Left colon (tissue), 2 donors: ENCODE results near the gene PKHD1. TPM values are rescaled to one million over a fixed set of nuclear protein-coding genes. Genes with fewer than 3 reads are reported as not detected.

Experiments
- ATAC-seq: fragments of 200-7000 bp; cut with Tn5 transposase; one replicate; pipeline ENCODE4 v1.9.1; 2020; ENCODE audit warnings: mild to moderate bottlenecking, moderate library complexity
- DNase-seq, 2 donors: peaks; one replicate each; pipeline ENCODE4 v3.0.0-alpha.2; 2020
- intact Hi-C, 2 donors: fragments of 100-400 bp; cut with DNase I in 1 of 2; cut with micrococcal nuclease in 1 of 2; formaldehyde crosslinking; loops; one replicate each; pipeline versions ENCODE4 v1.11.2 to v1.14.0; 2022; cut with DNase I, micrococcal nuclease
- total RNA-seq, 2 donors: library from RNA; stranded (reverse); fragmentation: NEBNext Ultra II Directional; extraction: Animal tissue kit (Norgen Biotek cat#: 25700); gene quantifications; one replicate each; pipeline ENCODE4 v1.2.1, GENCODE V29; 2021
- donor health status: DM: no; HTN: no; CAD: no.
- donor health status: DM: yes; HTN: yes; CAD: no.

PKHD1 gene
- total RNA-seq, 2 donors from 2014 or later, result 0.12 to 0.20 TPM

GRCh38 chr6:51620971-51621370, 466.4 kb downstream of the PKHD1 start:
- intact Hi-C loops, result no loop called here
- no peak for DNase-seq
- ATAC-seq, result no peak

DNA sequence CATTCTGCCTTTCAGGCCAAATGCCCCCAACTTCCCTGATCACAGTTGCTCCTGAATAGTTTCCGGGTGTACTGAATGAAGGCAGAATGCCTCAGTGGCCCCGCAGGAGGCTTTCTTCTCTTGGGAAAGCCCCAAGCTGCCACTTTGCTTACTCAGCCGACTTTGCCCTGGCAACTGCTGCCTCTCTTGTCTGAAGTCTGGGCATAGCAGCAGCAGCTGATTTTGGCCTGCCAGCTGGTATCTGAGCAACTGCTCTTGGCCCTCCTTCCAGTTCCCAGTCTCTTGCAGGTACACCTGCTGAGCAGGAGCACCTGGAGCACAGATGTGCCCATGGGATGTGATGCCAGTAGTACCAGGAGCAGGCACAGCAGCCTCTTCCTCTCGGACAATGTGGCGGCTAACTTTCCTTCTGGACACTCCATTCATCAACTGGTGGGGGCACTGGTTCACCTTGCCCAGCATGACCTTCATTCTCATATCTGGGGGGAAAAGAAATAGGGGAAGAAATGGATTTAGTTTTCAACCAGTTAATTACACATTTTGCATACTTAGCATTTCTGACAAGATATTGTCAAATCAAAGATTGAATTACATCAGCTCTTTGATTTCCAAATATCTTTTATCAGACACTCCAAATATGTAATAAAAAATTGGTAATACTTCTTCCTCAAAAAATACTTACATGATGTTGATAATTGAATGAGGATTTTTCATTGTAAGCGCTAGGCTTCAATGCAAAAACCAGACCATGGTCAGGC, 468.2 kb downstream of the PKHD1 start:
- intact Hi-C loops, result no loop called here
- ATAC-seq (no peak), DNase-seq (no peak)

DNA sequence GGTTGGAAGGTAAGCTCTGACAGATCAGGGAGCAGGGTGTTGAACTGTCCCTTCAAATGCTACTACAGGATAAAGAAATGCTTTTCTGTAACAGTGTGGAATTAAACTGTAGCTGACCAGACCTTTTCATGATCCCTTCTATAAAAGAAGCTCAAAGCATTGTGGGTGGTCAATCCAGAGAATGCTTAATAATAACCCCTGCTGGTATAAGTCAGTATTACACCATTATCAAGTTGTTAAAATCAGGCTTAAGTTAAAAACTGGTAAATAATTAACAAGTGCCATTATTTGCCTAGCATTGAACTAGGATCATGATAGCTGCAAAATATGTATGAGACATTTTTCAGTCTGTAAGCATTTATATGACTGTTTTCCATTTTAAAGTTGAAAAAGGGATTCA, 468.9 kb downstream of the PKHD1 start:
- intact Hi-C loops, result no loop called here
- ATAC-seq (no peak), DNase-seq (no peak)

DNA sequence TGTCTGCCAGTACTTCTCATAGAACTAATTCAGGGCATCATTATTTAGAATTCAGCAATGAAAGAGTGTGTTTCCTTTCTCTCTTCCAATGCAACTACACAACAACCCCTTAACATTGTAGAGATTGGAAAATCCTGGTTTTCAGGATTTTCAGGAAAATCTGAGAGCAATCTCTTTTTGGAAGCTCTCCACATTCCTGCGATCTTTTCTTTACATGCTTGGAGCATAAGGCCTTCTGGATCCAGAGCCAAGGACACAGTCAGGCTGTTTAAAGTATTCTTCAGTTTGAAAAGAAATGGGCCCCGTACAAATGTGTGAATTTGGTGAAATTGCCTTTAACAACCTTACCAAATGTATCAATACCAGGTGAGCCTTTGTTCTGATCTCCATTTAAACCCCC, 469.7 kb downstream of the PKHD1 start:
- ATAC-seq (no peak), DNase-seq (no peak)
- intact Hi-C loops, result no loop called here

DNA sequence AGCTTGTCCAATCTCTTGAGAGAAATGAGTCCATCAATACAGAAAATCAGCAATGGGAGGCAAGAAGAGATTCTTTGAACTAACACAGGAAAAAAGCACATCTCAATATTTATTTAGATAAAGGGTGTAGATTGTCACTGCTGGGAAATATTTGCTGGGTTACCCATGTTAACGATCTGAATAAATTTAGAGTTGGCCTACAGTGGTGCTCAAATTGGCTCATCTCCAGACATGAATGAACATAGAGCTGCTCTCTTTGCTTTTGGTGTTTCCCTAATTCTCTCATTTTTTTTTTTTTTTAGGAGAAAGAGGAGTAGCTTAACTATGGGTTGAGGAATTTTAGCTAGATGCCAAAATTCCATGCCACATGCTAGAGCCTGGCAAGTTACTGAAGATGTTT, 471.2 kb downstream of the PKHD1 start:
- no peak for DNase-seq
- no peak for ATAC-seq
- intact Hi-C loops, result no loop called here

- intact Hi-C loops, result no loop called here
- ATAC-seq, result no peak
- DNase-seq, result no peak
Measured at GRCh38 chr6:51614725-51615124, 472.7 kb downstream of the PKHD1 start.

- DNase-seq (no peak), ATAC-seq (peak; percentile 80)
- intact Hi-C loops, result no loop called here
Measured at GRCh38 chr6:51613558-51613957, 473.9 kb downstream of the PKHD1 start.

DNA sequence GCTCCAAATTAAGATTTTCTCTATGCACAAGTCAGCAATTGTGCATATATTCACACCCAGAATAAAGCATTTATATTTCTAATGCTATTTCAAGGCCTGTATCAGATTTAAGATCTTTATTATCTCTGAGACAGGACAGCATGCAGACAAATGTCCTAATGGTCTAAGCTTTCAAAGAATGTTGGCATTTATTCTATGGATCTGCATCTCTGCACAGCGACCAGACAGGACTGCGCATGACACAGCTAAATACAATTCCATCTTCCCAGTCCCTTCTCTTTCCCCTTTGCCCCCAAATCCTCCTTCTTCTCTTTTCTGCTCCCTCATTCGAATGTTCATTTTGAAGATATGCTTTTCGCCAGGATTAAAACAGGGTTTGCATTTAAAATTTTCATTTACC, 478.5 kb downstream of the PKHD1 start:
- ATAC-seq (no peak), DNase-seq (no peak)
- intact Hi-C loops, result no loop called here

DNA sequence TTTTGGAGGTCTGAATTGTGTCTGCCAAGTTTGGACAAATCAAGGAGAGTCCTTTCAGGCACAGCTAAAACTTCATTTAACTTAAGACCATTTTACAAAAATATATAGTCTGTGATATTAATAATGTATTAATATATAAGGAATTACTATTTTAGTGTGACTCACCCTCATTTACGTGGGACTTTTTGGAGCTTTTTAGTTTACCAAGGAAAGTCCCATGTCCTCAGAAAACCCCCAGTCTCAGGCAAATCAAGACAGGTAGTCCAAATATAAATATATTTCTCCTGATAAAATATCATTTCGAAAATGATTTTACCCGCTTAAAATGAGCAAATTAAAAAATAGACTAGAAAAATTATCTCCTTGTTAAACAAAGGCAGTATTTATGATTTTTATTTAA, 479.0 kb downstream of the PKHD1 start:
- no peak for DNase-seq
- no peak for ATAC-seq
- intact Hi-C loops, result no loop called here

- intact Hi-C loops, result no loop called here
- no peak for DNase-seq
- ATAC-seq, result no peak
Measured at GRCh38 chr6:51600514-51600913, 486.9 kb downstream of the PKHD1 start.

- intact Hi-C loops, result no loop called here
- DNase-seq, result no peak
- no peak for ATAC-seq
Measured at GRCh38 chr6:51598171-51598570, 489.2 kb downstream of the PKHD1 start.

DNA sequence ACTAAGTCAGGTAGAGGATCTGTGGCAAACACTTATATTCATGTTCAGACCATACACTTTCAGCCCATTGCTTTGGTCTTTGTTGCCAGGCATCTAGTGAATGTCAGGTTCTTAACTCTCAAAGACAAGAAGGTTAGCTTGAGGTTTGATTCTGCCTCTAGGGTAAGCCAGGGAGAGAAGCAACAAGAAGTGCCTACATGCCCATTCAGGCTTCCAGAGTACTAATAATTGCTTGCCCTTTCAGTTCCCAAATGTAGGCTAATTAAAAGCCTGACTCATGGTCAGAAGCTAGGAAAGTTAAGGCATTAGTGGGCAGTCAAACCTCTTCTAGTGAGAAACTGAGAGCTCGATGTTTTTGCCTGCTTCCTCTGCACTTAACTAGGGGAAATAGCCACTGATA, 492.4 kb downstream of the PKHD1 start:
- intact Hi-C loops, result no loop called here
- DNase-seq, result no peak
- ATAC-seq, result no peak

GRCh38 chr6:51585264-51585663, 502.1 kb downstream of the PKHD1 start:
- DNase-seq, result no peak
- ATAC-seq, result no peak
- intact Hi-C loops, result no loop called here

DNA sequence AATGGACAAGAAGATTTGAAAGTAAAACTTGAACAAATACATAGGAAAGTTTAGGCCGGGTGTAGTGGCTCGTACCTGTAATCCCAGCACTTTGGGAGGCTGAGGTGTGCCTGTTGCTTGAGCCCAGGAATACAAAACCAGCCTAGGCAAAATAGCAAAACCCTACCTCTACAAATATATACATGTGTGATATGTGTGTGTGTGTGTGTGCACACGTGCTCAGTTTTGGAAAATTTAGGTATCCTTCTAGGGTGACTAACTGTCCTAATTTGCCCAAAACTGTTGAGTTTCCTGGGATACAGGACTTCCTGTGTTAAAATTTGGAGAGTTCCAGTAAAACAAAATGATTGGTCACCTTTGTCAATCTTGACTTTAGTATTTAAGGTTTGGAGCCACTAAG, 503.2 kb downstream of the PKHD1 start:
- intact Hi-C loops, result no loop called here
- no peak for DNase-seq
- no peak for ATAC-seq

DNA sequence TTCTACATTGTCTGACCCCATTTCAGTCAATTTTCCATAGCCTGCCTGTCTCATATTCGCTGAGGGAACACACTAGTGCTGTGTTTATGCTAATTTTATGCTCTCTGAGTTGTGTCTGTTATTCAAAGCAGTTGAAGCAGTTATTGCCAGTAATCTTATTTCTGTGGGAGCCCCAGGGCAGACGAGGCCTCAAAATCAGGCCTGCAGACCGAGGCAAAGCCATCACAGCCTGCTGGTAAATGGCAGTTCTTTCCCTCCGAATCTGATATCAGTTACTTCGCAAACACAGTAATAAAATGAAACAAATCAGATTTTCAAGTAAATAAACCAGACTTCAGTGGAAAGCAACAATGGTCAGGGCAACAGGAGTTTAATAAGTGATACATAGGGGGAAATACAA, 508.4 kb downstream of the PKHD1 start:
- no peak for DNase-seq
- no peak for ATAC-seq
- intact Hi-C loops, result no loop called here

- ATAC-seq (no peak), DNase-seq (no peak)
- intact Hi-C loops, result no loop called here
Measured at GRCh38 chr6:51578362-51578761, 509.1 kb downstream of the PKHD1 start.

GRCh38 chr6:51574040-51574439, 513.4 kb downstream of the PKHD1 start:
- ATAC-seq (no peak), DNase-seq (no peak)
- intact Hi-C loops, result no loop called here

DNA sequence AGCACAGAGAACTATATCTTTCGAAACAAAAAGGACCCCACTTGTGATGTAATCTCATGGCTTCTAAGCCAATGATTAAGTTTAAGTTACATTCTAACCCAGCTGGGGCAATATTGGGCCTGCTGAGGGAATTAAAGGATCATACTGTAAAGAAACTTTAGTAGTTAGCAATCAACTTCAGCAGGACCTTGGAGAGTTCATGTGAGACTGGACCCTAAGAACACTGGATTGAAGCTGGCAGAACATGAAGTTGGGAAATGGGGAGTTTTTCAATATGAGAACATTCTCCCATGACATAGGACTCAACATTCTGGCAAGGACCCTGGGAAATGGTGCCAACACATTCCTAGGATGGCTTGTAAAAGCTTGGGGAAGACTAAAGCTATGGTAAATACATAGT, 516.2 kb downstream of the PKHD1 start:
- intact Hi-C loops, result no loop called here
- ATAC-seq (no peak), DNase-seq (no peak)

GRCh38 chr6:51570168-51570921, 517.1 kb downstream of the PKHD1 start:
- intact Hi-C loops, result no loop called here
- DNase-seq, result no peak
- ATAC-seq, result no peak

GRCh38 chr6:51569594-51569993, 517.8 kb downstream of the PKHD1 start:
- intact Hi-C loops, result no loop called here
- ATAC-seq (no peak), DNase-seq (no peak)

GRCh38 chr6:51568771-51569170, 518.6 kb downstream of the PKHD1 start:
- DNase-seq (no peak), ATAC-seq (no peak)
- intact Hi-C loops, result no loop called here
